ENCODE measurements around the gene CS. TPM values are rescaled to one million over a fixed set of nuclear protein-coding genes. Genes with fewer than 3 reads are reported as not detected.

The CS gene
- total and polyA plus RNA-seq, 7 donors, result 194 to 601 (median 317) TPM

DNA sequence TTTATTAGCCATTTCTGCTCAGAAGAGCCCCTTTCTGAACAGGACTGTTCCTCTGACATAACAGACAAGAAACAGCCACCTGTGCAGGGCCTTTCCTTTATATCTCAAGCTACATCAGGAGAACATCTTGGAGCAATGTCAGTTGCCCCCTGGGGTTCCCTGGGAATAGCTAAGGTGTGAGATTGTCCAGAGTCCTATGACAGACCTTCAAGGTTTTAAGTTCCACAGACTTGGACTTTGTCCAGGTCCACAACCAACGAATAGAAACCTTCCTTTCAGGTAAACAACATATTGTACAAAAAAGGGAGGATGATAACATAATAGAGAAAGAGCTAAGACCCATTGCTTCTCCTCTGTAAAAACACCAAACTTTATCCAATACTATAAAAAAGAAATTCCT, 41.5 kb upstream of the CS start:
- H3K4me3 ChIP-seq, result no peak overlapping the region
- ATAC-seq (no peak), DNase-seq (no peak)
- no peaks in the 10 kb centered on the region for H3K4me1 ChIP-seq
- H3K36me3 ChIP-seq (ENCODE audit: insufficient read depth in 1 of 2, low read depth in 1 of 2), result peaks cover 6 to 56% of the 10 kb centered on the region in 2 donors
- H3K27ac ChIP-seq, result no peak overlapping the region
- 14 to 58% (median 27%) methylated on average over 1 of the region's 1 CpG for WGBS, 3 donors
- TF ChIP-seq, protein P1, sequence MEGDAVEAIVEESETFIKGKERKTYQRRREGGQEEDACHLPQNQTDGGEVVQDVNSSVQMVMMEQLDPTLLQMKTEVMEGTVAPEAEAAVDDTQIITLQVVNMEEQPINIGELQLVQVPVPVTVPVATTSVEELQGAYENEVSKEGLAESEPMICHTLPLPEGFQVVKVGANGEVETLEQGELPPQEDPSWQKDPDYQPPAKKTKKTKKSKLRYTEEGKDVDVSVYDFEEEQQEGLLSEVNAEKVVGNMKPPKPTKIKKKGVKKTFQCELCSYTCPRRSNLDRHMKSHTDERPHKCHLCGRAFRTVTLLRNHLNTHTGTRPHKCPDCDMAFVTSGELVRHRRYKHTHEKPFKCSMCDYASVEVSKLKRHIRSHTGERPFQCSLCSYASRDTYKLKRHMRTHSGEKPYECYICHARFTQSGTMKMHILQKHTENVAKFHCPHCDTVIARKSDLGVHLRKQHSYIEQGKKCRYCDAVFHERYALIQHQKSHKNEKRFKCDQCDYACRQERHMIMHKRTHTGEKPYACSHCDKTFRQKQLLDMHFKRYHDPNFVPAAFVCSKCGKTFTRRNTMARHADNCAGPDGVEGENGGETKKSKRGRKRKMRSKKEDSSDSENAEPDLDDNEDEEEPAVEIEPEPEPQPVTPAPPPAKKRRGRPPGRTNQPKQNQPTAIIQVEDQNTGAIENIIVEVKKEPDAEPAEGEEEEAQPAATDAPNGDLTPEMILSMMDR (IDR thresholded peaks at IDR 0.05), result no peak
- H3K9me3 ChIP-seq, result no peaks in the 10 kb centered on the region
- intact Hi-C loops (cut with DNase I), result no loop called here
- no peaks in the 10 kb centered on the region for H3K27me3 ChIP-seq (ENCODE audit: insufficient read depth in 3 of 3, low read length in 2 of 3)

DNA sequence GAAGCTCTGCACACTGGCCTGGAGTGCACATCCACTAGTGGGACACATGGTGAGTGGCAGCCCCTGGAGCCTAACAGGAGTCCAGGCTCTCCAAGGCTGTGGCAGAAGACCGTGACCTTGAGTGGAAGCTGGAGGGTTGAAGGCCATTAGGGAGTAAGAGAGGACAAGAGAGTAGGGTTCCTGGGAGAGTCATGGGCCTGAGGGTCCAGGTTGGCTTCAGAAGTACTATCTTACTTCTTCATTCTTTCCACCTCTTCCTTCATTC, 39.0 kb upstream of the CS start:
- Histone ChIP-seq H3K4me3 (no peak overlapping the region), H3K4me1 (no peaks in the 10 kb centered on the region), H3K27me3 (ENCODE audit: insufficient read depth in 3 of 3, low read length in 2 of 3) (no peaks in the 10 kb centered on the region), H3K36me3 (ENCODE audit: insufficient read depth in 1 of 2, low read depth in 1 of 2) (peaks cover 4 to 30% of the 10 kb centered on the region in 2 donors), H3K9me3 (no peaks in the 10 kb centered on the region), H3K27ac (no peak overlapping the region)
- TF ChIP-seq, protein P1 (IDR thresholded peaks at IDR 0.05), result no peak
- 81 to 92% (median 91%) methylated on average over 1 of the region's 1 CpG for WGBS, 3 donors
- DNase-seq (no peak), ATAC-seq (no peak)
- intact Hi-C loops (cut with DNase I), result loop anchor here in 1 of 2 donors (10.0 kb wide), 1 partner anchor 126 kb away; the partner anchor contains the start of gene SPRYD4

DNA sequence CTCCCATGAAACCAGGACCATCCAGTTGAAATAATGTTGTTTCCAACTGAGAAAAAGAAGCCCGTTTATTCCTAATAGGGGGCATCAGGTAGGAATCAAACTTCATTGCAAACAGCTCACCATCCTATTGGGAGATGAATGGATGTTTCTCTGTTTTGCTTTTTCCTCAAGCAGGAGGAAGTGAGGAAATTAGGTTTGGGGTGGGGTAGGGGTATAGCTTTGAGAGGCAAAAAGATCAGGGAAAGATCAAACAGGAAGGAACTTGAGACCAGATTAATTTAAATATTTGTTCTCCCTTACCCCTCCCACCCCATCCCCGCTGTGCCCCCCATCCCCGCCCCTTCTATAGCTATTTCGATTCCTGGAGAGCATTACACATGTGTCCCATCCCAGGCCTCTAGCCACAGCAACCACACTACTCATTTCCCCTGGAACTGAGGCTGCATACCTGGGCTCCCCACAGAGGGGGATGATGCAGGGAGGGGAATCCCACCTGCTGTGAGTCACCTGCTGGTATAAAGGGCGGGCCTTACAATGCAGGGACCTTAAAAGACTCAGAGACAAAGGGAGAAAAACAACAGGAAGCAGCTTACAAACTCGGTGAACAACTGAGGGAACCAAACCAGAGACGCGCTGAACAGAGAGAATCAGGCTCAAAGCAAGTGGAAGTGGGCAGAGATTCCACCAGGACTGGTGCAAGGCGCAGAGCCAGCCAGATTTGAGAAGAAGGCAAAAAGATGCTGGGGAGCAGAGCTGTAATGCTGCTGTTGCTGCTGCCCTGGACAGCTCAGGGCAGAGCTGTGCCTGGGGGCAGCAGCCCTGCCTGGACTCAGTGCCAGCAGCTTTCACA, 38.4 kb upstream of the CS start, which contains the start of gene IL23A:
Gene IL23A (plus strand): TSS at position 577 of the 850 bp plus-strand sequence. CDS start 161 bp downstream, at position 738.
- H3K27me3 ChIP-seq (ENCODE audit: insufficient read depth in 3 of 3, low read length in 2 of 3), result no peaks in the 10 kb centered on the region
- H3K4me3 ChIP-seq, result no peak within 1 kb of the TSS
- ATAC-seq (no peak), DNase-seq (no peak)
- H3K4me1 ChIP-seq, result no peaks in the 10 kb centered on the region
- H3K27ac ChIP-seq, result no peak within 1 kb of the TSS
- 37 to 45% (median 38%) methylated on average over 9 of the region's 9 CpGs for WGBS, 3 donors
- TF ChIP-seq, protein P1 (IDR thresholded peaks at IDR 0.05), result no peak
- no peaks in the 10 kb centered on the region for H3K9me3 ChIP-seq
- peaks cover 4 to 25% of the 10 kb centered on the region in 2 donors for H3K36me3 ChIP-seq (ENCODE audit: insufficient read depth in 1 of 2, low read depth in 1 of 2)
- intact Hi-C loops (cut with DNase I), result loop anchor here in 1 of 2 donors (10.0 kb wide), 1 partner anchor 126 kb away; the partner anchor contains the start of gene SPRYD4

DNA sequence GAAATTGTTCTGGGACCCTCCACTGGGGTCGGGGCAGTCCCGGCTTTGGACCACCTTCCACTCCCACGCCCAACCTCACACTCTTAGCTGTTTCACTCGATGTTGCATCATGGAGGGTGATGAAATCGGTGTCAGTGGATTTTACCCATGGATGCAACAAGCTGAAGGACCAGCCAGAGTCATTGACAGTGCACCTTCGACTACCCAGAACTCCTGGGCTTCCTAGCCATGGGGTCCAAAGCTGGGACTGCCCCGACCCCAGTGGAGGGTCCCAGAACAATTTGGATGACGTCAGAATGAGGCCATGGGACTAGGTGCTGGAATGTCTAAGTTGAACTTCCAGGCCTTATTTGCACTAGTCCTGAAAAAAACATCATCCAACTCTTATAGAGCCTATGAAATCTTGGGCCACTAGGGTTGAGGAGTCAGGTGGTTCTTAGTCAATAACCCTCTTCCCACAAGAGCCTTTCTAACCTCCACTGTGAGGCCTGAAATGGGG, 37.7 kb upstream of the CS start:
- WGBS, 3 donors, result 81 to 84% (median 81%) methylated on average over 8 of the region's 8 CpGs
- Histone ChIP-seq H3K4me1 (peaks cover 4% of the 10 kb centered on the region), H3K9me3 (no peaks in the 10 kb centered on the region), H3K36me3 (ENCODE audit: insufficient read depth in 1 of 2, low read depth in 1 of 2) (peaks cover 4 to 18% of the 10 kb centered on the region in 2 donors), H3K4me3 (no peak overlapping the region), H3K27ac (no peak overlapping the region), H3K27me3 (ENCODE audit: insufficient read depth in 3 of 3, low read length in 2 of 3) (no peaks in the 10 kb centered on the region)
- intact Hi-C loops (cut with DNase I), result loop anchor here in 1 of 2 donors (10.0 kb wide), 1 partner anchor 127 kb away; the partner anchor contains the start of gene SPRYD4
- ATAC-seq, result no peak
- no peak for DNase-seq
- TF ChIP-seq, protein P1 (IDR thresholded peaks at IDR 0.05), result no peak
